WTC11 (cell line): ENCODE results near the gene GLOD4. TPM values are rescaled to one million over a fixed set of nuclear protein-coding genes. Genes with fewer than 3 reads are reported as not detected.

Experiments
- ATAC-seq: fragments of 200-7000 bp; cut with Tn5 transposase; 2 replicates; pipeline ENCODE4 v1.10.0; 2021; ENCODE audit warnings: mild to moderate bottlenecking, moderate library complexity
- Bru-seq: library from RNA; stranded (reverse); fragments of 400-500 nt; gene quantifications from one replicate; lab custom pipeline; 2021; lab: Mats Ljungman, UMichigan
- CTCF ChIA-PET: fragments of 300-600 bp; sonication (Branson Sonifier 250); formaldehyde crosslinking; loops from one replicate; lab custom pipeline; 2021; ENCODE audit warnings: antibody characterized with exemption; lab: Charles Lee
- POLR2A ChIA-PET: fragments of 350-600 bp; sonication (Branson Sonifier 250); formaldehyde crosslinking; loops from one replicate; lab custom pipeline; 2021; ENCODE audit warnings: antibody characterized with exemption; lab: Charles Lee
- DNase-seq: peaks from one replicate; pipeline ENCODE4 v3.0.0; 2021; ENCODE audit warnings: low spot score
- H3K27ac Mint-ChIP-seq: 2 replicates; pipeline ENCODE4 v1.8.0; 2021; ENCODE audit warnings: mixed read lengths
- H3K27me3 Mint-ChIP-seq: 2 replicates; pipeline ENCODE4 v1.8.0; 2021; ENCODE audit warnings: low read depth, mild to moderate bottlenecking, moderate library complexity, mixed read lengths
- H3K36me3 Mint-ChIP-seq: 2 replicates; pipeline ENCODE4 v1.8.0; 2021; ENCODE audit warnings: mixed read lengths
- H3K4me1 Mint-ChIP-seq: 2 replicates; pipeline ENCODE4 v1.8.0; 2022; ENCODE audit warnings: mixed read lengths
- H3K4me3 Mint-ChIP-seq: 2 replicates; pipeline ENCODE4 v1.8.0; 2021; ENCODE audit warnings: mild to moderate bottlenecking, moderate library complexity, mixed read lengths
- H3K9me3 Mint-ChIP-seq: 2 replicates; pipeline ENCODE4 v1.8.0; 2021; ENCODE audit warnings: mixed read lengths
- ATF1 ChIP-seq: sonication (generic); formaldehyde crosslinking; IDR thresholded peaks from 2 replicates; pipeline ENCODE4 v1.8.1; 2023; ENCODE audit warnings: mild to moderate bottlenecking, moderate library complexity, missing genetic modification reagents
- ELF4 ChIP-seq: sonication (generic); formaldehyde crosslinking; IDR thresholded peaks from 2 replicates; pipeline ENCODE4 v1.8.1; 2022; ENCODE audit warnings: low read depth, mild to moderate bottlenecking, moderate library complexity, missing genetic modification reagents
- EMX1 ChIP-seq: fragments of 250-450 bp; sonication (Bioruptor Pico); IDR thresholded peaks from 2 replicates; pipeline ENCODE4 v1.8.0; 2021; ENCODE audit warnings: mild to moderate bottlenecking
- FOXJ3 ChIP-seq: sonication (generic); formaldehyde crosslinking; IDR thresholded peaks from 2 replicates; pipeline ENCODE4 v1.9.0; 2021; ENCODE audit warnings: missing genetic modification reagents, mild to moderate bottlenecking, borderline replicate concordance
- FOXP1 ChIP-seq: sonication (generic); formaldehyde crosslinking; IDR thresholded peaks from 2 replicates; pipeline ENCODE4 v1.8.0; 2022; ENCODE audit warnings: missing genetic modification reagents, mild to moderate bottlenecking, moderate library complexity, borderline replicate concordance
- GTF2I ChIP-seq: fragments of 250-450 bp; sonication (Bioruptor Pico); conservative IDR thresholded peaks from 2 replicates; pipeline ENCODE4 v1.4.0; 2021; ENCODE audit warnings: mild to moderate bottlenecking
- IRF2 ChIP-seq: sonication (generic); formaldehyde crosslinking; IDR thresholded peaks from 2 replicates; pipeline ENCODE4 v1.8.0; 2022; ENCODE audit warnings: low read depth, missing genetic modification reagents, borderline replicate concordance
- NR3C1 ChIP-seq: sonication (generic); formaldehyde crosslinking; conservative IDR thresholded peaks from 2 replicates; pipeline ENCODE4 v1.8.1; 2023; ENCODE audit warnings: low read depth, mild to moderate bottlenecking, missing genetic modification reagents
- PRRX2 ChIP-seq: fragments of 250-450 bp; sonication (Bioruptor Pico); IDR thresholded peaks from 2 replicates; pipeline ENCODE4 v1.8.0; 2021; ENCODE audit warnings: mild to moderate bottlenecking
- RELA ChIP-seq: sonication (generic); formaldehyde crosslinking; IDR thresholded peaks from 2 replicates; pipeline ENCODE4 v1.8.1; 2022; ENCODE audit warnings: missing genetic modification reagents, mild to moderate bottlenecking, borderline replicate concordance
- SMAD3 ChIP-seq: sonication (generic); formaldehyde crosslinking; IDR thresholded peaks from 2 replicates; pipeline ENCODE4 v1.8.0; 2022; ENCODE audit warnings: missing genetic modification reagents, mild to moderate bottlenecking, borderline replicate concordance
- SMAD4 ChIP-seq: sonication (generic); formaldehyde crosslinking; IDR thresholded peaks from 2 replicates; pipeline ENCODE4 v1.8.0; 2022; ENCODE audit warnings: mild to moderate bottlenecking, missing genetic modification reagents
- TCF7 ChIP-seq: sonication (generic); formaldehyde crosslinking; IDR thresholded peaks from 2 replicates; pipeline ENCODE4 v1.8.0; 2022; ENCODE audit warnings: mild to moderate bottlenecking, low read depth, missing genetic modification reagents, moderate library complexity
- TP53 ChIP-seq: sonication (generic); formaldehyde crosslinking; IDR thresholded peaks from 2 replicates; pipeline ENCODE4 v1.8.1; 2023; ENCODE audit warnings: mild to moderate bottlenecking, missing genetic modification reagents
- ZNF219 ChIP-seq: sonication (generic); formaldehyde crosslinking; IDR thresholded peaks from 2 replicates; pipeline ENCODE4 v1.8.0; 2023; ENCODE audit warnings: missing genetic modification reagents, mild to moderate bottlenecking, borderline replicate concordance
- ZNF671 ChIP-seq: fragments of 250-450 bp; sonication (Bioruptor Pico); IDR thresholded peaks from 2 replicates; pipeline ENCODE4 v1.8.0; 2021; ENCODE audit warnings: mild to moderate bottlenecking
- long read RNA-seq, 3 experiments: library from RNA in 1 of 3; library from capped mRNA in 1 of 3; library from polyadenylated mRNA in 1 of 3; unstranded in 2 of 3; stranded (forward) in 1 of 3; transcript quantifications; one replicate each; pipeline ENCODE4 v2.0.0, GENCODE V29; 2021
- total RNA-seq: library from RNA; stranded (reverse); gene quantifications from 3 replicates; pipeline ENCODE4 v1.2.3, GENCODE V29; 2021
- TF ChIP-seq, protein P1 (sequence below): sonication (generic); formaldehyde crosslinking; IDR thresholded peaks from 2 replicates; pipeline ENCODE4 v1.8.0; 2022; ENCODE audit warnings: mild to moderate bottlenecking, missing genetic modification reagents
- TF ChIP-seq, protein P2 (sequence below): sonication (generic); formaldehyde crosslinking; IDR thresholded peaks from 2 replicates; pipeline ENCODE4 v1.8.1; 2022; ENCODE audit warnings: mild to moderate bottlenecking, missing genetic modification reagents, moderate library complexity, borderline replicate concordance
- TF ChIP-seq, protein P3 (sequence below): fragments of 250-450 bp; sonication (Bioruptor Pico); IDR thresholded peaks from 2 replicates; pipeline ENCODE4 v1.9.0; 2021; ENCODE audit warnings: mild to moderate bottlenecking, borderline replicate concordance
- TF ChIP-seq, protein P4 (sequence below): sonication (generic); formaldehyde crosslinking; IDR thresholded peaks from 2 replicates; pipeline ENCODE4 v1.8.1; 2023; ENCODE audit warnings: mild to moderate bottlenecking, missing genetic modification reagents, moderate library complexity
- TF ChIP-seq, protein P5 (sequence below): sonication (generic); formaldehyde crosslinking; IDR thresholded peaks from 2 replicates; pipeline ENCODE4 v1.8.1; 2023; ENCODE audit warnings: mild to moderate bottlenecking, missing genetic modification reagents, moderate library complexity
- TF ChIP-seq, protein P6 (sequence below): sonication (generic); formaldehyde crosslinking; IDR thresholded peaks from 2 replicates; pipeline ENCODE4 v1.8.0; 2023; ENCODE audit warnings: mild to moderate bottlenecking, missing genetic modification reagents

Gene GLOD4, protein sequence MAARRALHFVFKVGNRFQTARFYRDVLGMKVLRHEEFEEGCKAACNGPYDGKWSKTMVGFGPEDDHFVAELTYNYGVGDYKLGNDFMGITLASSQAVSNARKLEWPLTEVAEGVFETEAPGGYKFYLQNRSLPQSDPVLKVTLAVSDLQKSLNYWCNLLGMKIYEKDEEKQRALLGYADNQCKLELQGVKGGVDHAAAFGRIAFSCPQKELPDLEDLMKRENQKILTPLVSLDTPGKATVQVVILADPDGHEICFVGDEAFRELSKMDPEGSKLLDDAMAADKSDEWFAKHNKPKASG
- 69.0 to 73.3 TPM (median 69.1 TPM) in 3 replicates for total RNA-seq
- percentile 76 among the genes with signal in this experiment for Bru-seq, nascent RNA
- long read RNA-seq, experiment 1, transcript GLOD4-202 (9 exons, 2,059 nt): major isoform, 308 of 345 reads
- long read RNA-seq, experiment 1, partial matches to known transcripts: 7 of 345 reads
- long read RNA-seq, experiment 1, other reads (novel, unspliced or antisense): 25 of 345 reads
- long read RNA-seq, experiment 2, transcript GLOD4-202 (9 exons, 2,059 nt): major isoform, 43 of 72 reads
- long read RNA-seq, experiment 2, partial matches to known transcripts: 9 of 72 reads
- long read RNA-seq, experiment 2, other reads (novel, unspliced or antisense): 18 of 72 reads
- long read RNA-seq, experiment 3, transcript GLOD4-202 (9 exons, 2,059 nt): major isoform, 301 of 373 reads
- long read RNA-seq, experiment 3, partial matches to known transcripts: 48 of 373 reads
- long read RNA-seq, experiment 3, other reads (novel, unspliced or antisense): 23 of 373 reads

DNA sequence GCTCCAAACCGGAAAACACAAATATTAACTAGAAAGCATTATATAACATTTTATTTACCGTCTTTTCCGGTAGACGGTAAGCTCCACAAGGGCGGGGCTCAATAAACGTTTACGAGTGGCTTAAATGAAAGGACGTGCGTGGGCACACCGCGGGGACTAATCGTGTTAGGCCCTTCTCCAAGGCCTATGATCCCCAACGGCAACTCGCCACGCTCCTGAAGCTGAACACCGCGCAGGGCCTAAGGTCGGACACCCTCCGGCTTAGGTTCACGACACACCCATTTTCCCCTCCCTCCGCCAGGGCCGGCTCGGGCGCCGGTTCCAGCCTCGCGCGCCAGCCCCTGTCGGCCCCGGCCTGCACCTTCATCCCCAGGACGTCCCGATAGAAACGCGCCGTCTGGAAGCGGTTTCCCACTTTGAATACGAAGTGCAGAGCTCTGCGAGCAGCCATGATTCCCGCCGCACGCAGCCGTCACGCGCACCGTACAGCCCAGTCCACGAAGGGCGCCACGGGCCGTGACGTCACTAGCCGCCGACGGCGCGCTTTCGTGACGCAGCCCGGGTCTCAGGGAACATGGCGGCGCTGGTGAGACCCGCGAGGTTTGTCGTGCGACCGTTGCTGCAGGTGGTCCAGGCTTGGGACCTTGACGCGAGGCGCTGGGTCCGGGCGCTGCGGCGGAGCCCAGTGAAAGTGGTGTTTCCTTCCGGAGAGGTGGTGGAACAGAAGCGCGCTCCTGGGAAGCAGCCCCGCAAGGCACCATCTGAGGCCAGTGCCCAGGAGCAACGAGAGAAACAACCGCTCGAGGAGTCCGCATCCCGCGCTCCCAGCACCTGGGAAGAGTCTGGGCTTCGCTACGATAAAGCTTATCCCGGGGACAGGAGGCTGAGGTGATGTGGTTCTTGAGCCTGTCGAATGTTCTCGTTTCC lies at the start of gene GLOD4, which contains the start of gene MRM3:
GLOD4 (minus strand) TSS at position 476 of the 927 bp plus-strand sequence; CDS start at position 451, 25 bp downstream.
MRM3 (plus strand) TSS at position 549 of the 927 bp plus-strand sequence; CDS start at position 575, 26 bp downstream.
- CTCF ChIA-PET: interaction anchor here (0.8 to 3.7 kb wide), 7 partner anchors 10 to 217 kb away, joined by 3 to 34 read pairs (median 5); partner anchors contain the start of genes NXN and TIMM22
- TF ChIP-seq TP53 (CRISPR knock-in tag) (peak; percentile 92), ELF4 (CRISPR knock-in tag) (no peak), RELA (CRISPR knock-in tag) (no peak), FOXP1 (CRISPR knock-in tag) (peak; percentile 93; the same call in 1 of the 2 replicates), IRF2 (no peak), EMX1 (CRISPR knock-in tag) (no peak), FOXJ3 (CRISPR knock-in tag) (no peak), SMAD3 (CRISPR knock-in tag) (peak; percentile 94), NR3C1 (CRISPR knock-in tag) (0 out of 2 replicates have a peak, but pooled peaks have one; percentile 88), ZNF671 (no peak), GTF2I (CRISPR knock-in tag) (no peak), SMAD4 (CRISPR knock-in tag) (no peak), TCF7 (CRISPR knock-in tag) (0 out of 2 replicates have a peak, but pooled peaks have one; percentile 43), ZNF219 (CRISPR knock-in tag) (no peak), ATF1 (CRISPR knock-in tag) (peak; percentile 100; the same call in 1 of the 2 replicates), PRRX2 (CRISPR knock-in tag) (no peak)
- TF ChIP-seq, protein P1, sequence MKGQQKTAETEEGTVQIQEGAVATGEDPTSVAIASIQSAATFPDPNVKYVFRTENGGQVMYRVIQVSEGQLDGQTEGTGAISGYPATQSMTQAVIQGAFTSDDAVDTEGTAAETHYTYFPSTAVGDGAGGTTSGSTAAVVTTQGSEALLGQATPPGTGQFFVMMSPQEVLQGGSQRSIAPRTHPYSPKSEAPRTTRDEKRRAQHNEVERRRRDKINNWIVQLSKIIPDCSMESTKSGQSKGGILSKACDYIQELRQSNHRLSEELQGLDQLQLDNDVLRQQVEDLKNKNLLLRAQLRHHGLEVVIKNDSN (CRISPR knock-in tag): peak; percentile 69; the same call in 1 of the 2 replicates
- TF ChIP-seq, protein P2, sequence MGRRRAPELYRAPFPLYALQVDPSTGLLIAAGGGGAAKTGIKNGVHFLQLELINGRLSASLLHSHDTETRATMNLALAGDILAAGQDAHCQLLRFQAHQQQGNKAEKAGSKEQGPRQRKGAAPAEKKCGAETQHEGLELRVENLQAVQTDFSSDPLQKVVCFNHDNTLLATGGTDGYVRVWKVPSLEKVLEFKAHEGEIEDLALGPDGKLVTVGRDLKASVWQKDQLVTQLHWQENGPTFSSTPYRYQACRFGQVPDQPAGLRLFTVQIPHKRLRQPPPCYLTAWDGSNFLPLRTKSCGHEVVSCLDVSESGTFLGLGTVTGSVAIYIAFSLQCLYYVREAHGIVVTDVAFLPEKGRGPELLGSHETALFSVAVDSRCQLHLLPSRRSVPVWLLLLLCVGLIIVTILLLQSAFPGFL: no peak
- TF ChIP-seq, protein P3, sequence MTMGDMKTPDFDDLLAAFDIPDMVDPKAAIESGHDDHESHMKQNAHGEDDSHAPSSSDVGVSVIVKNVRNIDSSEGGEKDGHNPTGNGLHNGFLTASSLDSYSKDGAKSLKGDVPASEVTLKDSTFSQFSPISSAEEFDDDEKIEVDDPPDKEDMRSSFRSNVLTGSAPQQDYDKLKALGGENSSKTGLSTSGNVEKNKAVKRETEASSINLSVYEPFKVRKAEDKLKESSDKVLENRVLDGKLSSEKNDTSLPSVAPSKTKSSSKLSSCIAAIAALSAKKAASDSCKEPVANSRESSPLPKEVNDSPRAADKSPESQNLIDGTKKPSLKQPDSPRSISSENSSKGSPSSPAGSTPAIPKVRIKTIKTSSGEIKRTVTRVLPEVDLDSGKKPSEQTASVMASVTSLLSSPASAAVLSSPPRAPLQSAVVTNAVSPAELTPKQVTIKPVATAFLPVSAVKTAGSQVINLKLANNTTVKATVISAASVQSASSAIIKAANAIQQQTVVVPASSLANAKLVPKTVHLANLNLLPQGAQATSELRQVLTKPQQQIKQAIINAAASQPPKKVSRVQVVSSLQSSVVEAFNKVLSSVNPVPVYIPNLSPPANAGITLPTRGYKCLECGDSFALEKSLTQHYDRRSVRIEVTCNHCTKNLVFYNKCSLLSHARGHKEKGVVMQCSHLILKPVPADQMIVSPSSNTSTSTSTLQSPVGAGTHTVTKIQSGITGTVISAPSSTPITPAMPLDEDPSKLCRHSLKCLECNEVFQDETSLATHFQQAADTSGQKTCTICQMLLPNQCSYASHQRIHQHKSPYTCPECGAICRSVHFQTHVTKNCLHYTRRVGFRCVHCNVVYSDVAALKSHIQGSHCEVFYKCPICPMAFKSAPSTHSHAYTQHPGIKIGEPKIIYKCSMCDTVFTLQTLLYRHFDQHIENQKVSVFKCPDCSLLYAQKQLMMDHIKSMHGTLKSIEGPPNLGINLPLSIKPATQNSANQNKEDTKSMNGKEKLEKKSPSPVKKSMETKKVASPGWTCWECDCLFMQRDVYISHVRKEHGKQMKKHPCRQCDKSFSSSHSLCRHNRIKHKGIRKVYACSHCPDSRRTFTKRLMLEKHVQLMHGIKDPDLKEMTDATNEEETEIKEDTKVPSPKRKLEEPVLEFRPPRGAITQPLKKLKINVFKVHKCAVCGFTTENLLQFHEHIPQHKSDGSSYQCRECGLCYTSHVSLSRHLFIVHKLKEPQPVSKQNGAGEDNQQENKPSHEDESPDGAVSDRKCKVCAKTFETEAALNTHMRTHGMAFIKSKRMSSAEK (CRISPR knock-in tag): no peak
- TF ChIP-seq, protein P4, sequence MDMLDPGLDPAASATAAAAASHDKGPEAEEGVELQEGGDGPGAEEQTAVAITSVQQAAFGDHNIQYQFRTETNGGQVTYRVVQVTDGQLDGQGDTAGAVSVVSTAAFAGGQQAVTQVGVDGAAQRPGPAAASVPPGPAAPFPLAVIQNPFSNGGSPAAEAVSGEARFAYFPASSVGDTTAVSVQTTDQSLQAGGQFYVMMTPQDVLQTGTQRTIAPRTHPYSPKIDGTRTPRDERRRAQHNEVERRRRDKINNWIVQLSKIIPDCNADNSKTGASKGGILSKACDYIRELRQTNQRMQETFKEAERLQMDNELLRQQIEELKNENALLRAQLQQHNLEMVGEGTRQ (CRISPR knock-in tag): peak; percentile 82
- TF ChIP-seq, protein P5, sequence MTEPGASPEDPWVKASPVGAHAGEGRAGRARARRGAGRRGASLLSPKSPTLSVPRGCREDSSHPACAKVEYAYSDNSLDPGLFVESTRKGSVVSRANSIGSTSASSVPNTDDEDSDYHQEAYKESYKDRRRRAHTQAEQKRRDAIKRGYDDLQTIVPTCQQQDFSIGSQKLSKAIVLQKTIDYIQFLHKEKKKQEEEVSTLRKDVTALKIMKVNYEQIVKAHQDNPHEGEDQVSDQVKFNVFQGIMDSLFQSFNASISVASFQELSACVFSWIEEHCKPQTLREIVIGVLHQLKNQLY (CRISPR knock-in tag): 0 out of 2 replicates have a peak, but pooled peaks have one; percentile 72
- TF ChIP-seq, protein P6, sequence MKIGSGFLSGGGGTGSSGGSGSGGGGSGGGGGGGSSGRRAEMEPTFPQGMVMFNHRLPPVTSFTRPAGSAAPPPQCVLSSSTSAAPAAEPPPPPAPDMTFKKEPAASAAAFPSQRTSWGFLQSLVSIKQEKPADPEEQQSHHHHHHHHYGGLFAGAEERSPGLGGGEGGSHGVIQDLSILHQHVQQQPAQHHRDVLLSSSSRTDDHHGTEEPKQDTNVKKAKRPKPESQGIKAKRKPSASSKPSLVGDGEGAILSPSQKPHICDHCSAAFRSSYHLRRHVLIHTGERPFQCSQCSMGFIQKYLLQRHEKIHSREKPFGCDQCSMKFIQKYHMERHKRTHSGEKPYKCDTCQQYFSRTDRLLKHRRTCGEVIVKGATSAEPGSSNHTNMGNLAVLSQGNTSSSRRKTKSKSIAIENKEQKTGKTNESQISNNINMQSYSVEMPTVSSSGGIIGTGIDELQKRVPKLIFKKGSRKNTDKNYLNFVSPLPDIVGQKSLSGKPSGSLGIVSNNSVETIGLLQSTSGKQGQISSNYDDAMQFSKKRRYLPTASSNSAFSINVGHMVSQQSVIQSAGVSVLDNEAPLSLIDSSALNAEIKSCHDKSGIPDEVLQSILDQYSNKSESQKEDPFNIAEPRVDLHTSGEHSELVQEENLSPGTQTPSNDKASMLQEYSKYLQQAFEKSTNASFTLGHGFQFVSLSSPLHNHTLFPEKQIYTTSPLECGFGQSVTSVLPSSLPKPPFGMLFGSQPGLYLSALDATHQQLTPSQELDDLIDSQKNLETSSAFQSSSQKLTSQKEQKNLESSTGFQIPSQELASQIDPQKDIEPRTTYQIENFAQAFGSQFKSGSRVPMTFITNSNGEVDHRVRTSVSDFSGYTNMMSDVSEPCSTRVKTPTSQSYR: no peak

More for the DNA sequence above, at the start of gene GLOD4, which contains the start of gene MRM3:
- Mint-ChIP-seq H3K4me3 (peak within 1 kb of the TSS; percentile 96), H3K4me1 (peaks cover 18% of the 10 kb centered on the region), H3K27ac (peak within 1 kb of the TSS; percentile 98), H3K36me3 (peaks cover 27% of the 10 kb centered on the region), H3K27me3 (no peaks in the 10 kb centered on the region), H3K9me3 (no peaks in the 10 kb centered on the region)
- ATAC-seq (peak; percentile 88), DNase-seq (peak; percentile 92)
- POLR2A ChIA-PET: interaction anchor here (0.6 to 1.9 kb wide), 3 partner anchors 169 to 312 kb away, joined by 6 to 9 read pairs (median 7); partner anchors contain the start of gene NXN
